ENCODE results near the gene TTC28. TPM values are rescaled to one million over a fixed set of nuclear protein-coding genes. Genes with fewer than 3 reads are reported as not detected.
"Not testable (repeated sequence)": the region's sequence is repeated elsewhere in the genome, so short reads cannot be mapped to it uniquely, and the experiment has no call there.

Gene TTC28
- total RNA-seq, 4 donors from 2014 or later: 35.6 to 42.6 (median 36.9) TPM

DNA sequence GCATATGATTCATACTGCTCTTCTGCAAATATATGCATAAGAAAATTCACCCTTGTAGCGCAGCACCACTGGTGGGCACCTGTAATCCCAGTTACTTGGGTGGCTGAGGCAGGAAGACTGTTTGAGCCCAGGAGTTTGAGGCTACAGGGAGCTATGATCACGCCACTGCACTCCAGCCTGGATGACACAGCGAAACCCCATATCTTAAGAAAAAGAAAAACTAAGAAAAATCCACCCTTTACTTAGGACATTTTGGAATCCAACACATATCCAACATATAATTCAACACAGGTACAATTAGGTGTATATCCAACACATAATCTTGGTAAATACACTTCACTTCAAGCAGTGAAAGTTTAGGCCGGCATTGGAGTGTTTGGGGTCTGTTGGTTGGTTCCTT lies 505.1 kb downstream of the TTC28 start:
- DNase-seq (ENCODE audit: extremely low spot score): no peak
- H3K4me1 ChIP-seq: peaks cover 7 to 26% (median 15%) of the 10 kb centered on the region in 4 donors
- H3K4me3 ChIP-seq: no peak overlapping the region
- 96% methylated on average over 4 of the region's 4 CpGs for WGBS
- no peaks in the 10 kb centered on the region for H3K36me3 ChIP-seq
- TF ChIP-seq POLR2AphosphoS5 (IDR thresholded peaks at IDR 0.05) (no peak), POLR2A (IDR thresholded peaks at IDR 0.05; ENCODE audit: low read depth) (no peak), EP300 (IDR thresholded peaks at IDR 0.05) (no peak)
- TF ChIP-seq, protein P1, sequence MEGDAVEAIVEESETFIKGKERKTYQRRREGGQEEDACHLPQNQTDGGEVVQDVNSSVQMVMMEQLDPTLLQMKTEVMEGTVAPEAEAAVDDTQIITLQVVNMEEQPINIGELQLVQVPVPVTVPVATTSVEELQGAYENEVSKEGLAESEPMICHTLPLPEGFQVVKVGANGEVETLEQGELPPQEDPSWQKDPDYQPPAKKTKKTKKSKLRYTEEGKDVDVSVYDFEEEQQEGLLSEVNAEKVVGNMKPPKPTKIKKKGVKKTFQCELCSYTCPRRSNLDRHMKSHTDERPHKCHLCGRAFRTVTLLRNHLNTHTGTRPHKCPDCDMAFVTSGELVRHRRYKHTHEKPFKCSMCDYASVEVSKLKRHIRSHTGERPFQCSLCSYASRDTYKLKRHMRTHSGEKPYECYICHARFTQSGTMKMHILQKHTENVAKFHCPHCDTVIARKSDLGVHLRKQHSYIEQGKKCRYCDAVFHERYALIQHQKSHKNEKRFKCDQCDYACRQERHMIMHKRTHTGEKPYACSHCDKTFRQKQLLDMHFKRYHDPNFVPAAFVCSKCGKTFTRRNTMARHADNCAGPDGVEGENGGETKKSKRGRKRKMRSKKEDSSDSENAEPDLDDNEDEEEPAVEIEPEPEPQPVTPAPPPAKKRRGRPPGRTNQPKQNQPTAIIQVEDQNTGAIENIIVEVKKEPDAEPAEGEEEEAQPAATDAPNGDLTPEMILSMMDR (IDR thresholded peaks at IDR 0.05): no peak
- no peaks in the 10 kb centered on the region for H3K27me3 ChIP-seq
- intact Hi-C loops (cut with DNase I): no loop called here
- no peaks in the 10 kb centered on the region for H3K9me3 ChIP-seq
- no peak overlapping the region for H3K27ac ChIP-seq (replicated peaks in 1 of 4)

DNA sequence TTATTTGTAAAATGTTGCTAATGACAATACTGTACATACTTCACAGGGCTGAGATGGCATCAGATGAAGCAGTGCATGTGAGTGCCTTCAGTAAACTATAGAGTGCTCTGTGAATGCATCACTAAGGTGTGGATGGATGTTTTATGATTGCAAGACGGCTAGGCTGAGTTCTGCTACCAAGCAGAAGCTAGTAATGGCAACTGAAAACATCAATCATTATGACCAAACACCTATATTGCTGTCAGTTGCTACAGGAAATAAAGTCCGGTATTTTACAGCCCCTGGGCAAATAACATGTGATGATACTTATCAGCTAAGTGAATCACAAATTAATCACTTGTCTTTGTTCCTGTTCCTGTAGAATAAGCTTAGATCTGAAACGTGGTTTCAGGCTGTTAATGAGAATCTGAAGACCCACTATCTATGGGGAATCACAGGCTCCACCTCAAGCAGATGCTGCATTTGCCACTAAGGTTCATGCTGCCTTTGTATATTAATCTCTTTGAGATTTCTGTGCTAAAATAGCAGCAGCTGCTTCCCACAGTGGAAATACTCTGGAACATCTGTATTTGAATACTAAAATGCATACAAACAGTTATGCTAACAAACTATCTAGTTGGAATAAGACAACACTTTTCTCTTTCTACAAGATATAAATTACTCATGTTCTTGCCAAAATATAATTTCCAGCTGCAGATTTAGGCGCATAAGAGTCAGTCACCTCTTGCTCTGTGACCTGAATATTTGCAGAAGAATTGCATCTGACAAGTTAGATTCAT lies 506.6 kb downstream of the TTC28 start:
- Histone ChIP-seq H3K4me3 (no peak overlapping the region), H3K27ac (replicated peaks in 1 of 4) (no peak overlapping the region), H3K36me3 (no peaks in the 10 kb centered on the region), H3K9me3 (no peaks in the 10 kb centered on the region), H3K27me3 (no peaks in the 10 kb centered on the region), H3K4me1 (peaks cover 7 to 26% (median 15%) of the 10 kb centered on the region in 4 donors)
- TF ChIP-seq, protein P1 (IDR thresholded peaks at IDR 0.05): no peak
- no peak for TF ChIP-seq POLR2A (IDR thresholded peaks at IDR 0.05; ENCODE audit: low read depth)
- no peak for TF ChIP-seq POLR2AphosphoS5 (IDR thresholded peaks at IDR 0.05)
- no peak for TF ChIP-seq EP300 (IDR thresholded peaks at IDR 0.05)
- DNase-seq (ENCODE audit: extremely low spot score): no peak
- intact Hi-C loops (cut with DNase I): no loop called here
- WGBS: 73% methylated on average over 4 of the region's 4 CpGs

DNA sequence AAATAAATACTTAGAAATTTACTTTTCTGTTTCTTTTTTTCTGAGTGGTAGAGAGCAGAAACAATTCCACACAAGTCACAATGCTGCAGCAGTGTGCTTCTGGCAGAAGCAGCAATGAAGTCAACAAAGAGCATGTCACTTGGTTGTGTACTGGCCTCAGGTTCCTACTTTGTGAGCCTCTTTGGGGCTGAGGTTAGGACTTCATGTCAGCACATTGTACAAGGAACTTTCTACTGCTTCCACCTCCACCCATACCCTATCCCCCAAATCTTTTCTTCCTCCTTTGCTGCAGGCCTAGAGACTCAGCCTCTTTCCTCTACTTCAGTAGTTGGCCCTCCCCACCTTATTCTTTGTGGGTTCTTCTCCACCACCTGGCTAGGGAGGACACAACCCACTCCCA lies 507.9 kb downstream of the TTC28 start:
- H3K9me3 ChIP-seq: no peaks in the 10 kb centered on the region
- TF ChIP-seq EP300 (IDR thresholded peaks at IDR 0.05): no peak
- TF ChIP-seq POLR2AphosphoS5 (IDR thresholded peaks at IDR 0.05): no peak
- TF ChIP-seq, protein P1 (IDR thresholded peaks at IDR 0.05): no peak
- TF ChIP-seq POLR2A (IDR thresholded peaks at IDR 0.05; ENCODE audit: low read depth): no peak
- no peaks in the 10 kb centered on the region for H3K36me3 ChIP-seq
- DNase-seq (ENCODE audit: extremely low spot score): no peak
- peaks cover 7 to 26% (median 15%) of the 10 kb centered on the region in 4 donors for H3K4me1 ChIP-seq
- no peak overlapping the region for H3K27ac ChIP-seq (replicated peaks in 1 of 4)
- H3K4me3 ChIP-seq: no peak overlapping the region
- no peaks in the 10 kb centered on the region for H3K27me3 ChIP-seq
- intact Hi-C loops (cut with DNase I): no loop called here

DNA sequence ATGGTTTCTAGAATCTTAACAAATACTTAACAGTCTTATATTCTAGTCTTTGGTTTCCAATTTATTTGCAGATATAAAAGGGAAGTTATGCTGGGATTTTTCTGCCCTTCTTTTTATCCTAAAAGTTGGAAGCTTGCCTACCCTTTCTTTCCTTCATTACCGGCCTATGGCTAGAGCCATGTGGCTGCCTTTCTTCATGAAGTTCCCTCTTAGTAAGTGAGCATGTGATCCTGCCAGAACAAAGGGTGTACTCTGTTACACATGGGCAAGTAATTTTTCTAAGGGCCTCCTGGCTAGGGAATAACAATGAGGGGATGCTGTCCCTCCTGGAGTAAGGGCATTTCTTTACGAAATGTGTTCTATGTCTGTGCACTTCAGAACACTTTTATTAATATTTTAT lies 508.5 kb downstream of the TTC28 start:
- DNase-seq (ENCODE audit: extremely low spot score): no peak
- Histone ChIP-seq H3K36me3 (no peaks in the 10 kb centered on the region), H3K4me1 (peaks cover 7 to 26% (median 15%) of the 10 kb centered on the region in 4 donors), H3K27ac (replicated peaks in 1 of 4) (no peak overlapping the region), H3K9me3 (no peaks in the 10 kb centered on the region), H3K27me3 (no peaks in the 10 kb centered on the region), H3K4me3 (no peak overlapping the region)
- intact Hi-C loops (cut with DNase I): no loop called here
- TF ChIP-seq, protein P1 (IDR thresholded peaks at IDR 0.05): no peak
- no peak for TF ChIP-seq EP300 (IDR thresholded peaks at IDR 0.05)
- TF ChIP-seq POLR2AphosphoS5 (IDR thresholded peaks at IDR 0.05): no peak
- TF ChIP-seq POLR2A (IDR thresholded peaks at IDR 0.05; ENCODE audit: low read depth): no peak
- 73% methylated on average over 2 of the region's 2 CpGs for WGBS

DNA sequence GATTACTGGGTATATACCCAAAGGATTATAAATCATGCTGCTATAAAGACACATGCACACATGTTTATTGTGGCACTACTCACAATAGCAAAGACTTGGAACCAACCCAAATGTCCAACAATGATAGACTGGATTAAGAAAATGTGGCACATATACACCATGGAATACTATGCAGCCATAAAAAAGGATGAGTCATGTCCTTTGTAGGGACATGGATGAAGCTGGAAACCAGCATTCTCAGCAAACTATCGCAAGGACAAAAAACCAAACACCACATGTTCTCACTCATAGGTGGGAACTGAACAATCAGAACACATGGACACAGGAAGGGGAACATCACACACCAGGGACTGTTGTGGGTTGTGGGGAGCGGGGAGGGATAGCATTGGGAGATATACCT lies 510.3 kb downstream of the TTC28 start:
- H3K9me3 ChIP-seq; H3K36me3 ChIP-seq; H3K27me3 ChIP-seq; H3K4me3 ChIP-seq; H3K27ac ChIP-seq (replicated peaks in 1 of 4); DNase-seq (ENCODE audit: extremely low spot score); intact Hi-C loops (cut with DNase I): not testable (repeated sequence)
- peaks cover 7 to 26% (median 15%) of the 10 kb centered on the region in 4 donors for H3K4me1 ChIP-seq
- WGBS: 98% methylated on average over 2 of the region's 2 CpGs

Data from esophagus muscularis mucosa (tissue), 4 donors.